Cerebellar cortex (tissue), 1 donor: ENCODE data around the gene RUVBL2.
A peak's percentile ranks its signal among the peaks of the same experiment; 100 is the strongest.

Source experiments
- DNase-seq: peaks from one replicate; pipeline ENCODE4 v3.0.0-alpha.2; 2015; ENCODE audit warnings: low spot score

Gene RUVBL2

DNA sequence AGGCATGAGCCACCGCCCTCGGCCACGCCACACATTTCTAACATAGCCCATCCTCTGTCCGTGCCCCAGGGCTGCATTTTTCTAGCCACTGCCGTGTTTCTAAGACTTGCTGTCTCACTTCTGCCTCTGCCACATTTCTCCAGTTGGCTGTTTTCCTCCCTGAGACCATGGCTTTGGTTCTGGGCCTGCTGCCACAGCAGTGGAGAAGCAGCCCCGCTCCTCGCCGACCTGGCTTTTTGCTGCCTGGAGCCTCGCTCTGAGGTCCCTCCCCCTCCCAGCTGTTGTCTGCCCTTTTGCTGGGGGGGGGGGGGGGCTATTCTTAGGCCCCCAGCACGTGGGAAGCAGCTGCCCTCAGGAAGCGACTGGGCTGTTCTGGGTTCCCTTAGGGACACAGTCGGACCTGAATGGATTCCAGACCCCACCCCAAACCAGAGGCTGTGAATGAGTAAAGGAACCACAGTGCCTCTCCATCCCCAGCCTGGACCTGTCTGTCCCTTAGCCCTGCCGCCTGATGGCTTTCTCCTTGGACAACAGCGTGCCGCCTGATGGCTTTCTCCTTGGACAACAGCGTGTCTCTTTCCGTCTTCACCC, 3.9 kb upstream of the RUVBL2 start:
- DNase-seq: peak; percentile 20

DNA sequence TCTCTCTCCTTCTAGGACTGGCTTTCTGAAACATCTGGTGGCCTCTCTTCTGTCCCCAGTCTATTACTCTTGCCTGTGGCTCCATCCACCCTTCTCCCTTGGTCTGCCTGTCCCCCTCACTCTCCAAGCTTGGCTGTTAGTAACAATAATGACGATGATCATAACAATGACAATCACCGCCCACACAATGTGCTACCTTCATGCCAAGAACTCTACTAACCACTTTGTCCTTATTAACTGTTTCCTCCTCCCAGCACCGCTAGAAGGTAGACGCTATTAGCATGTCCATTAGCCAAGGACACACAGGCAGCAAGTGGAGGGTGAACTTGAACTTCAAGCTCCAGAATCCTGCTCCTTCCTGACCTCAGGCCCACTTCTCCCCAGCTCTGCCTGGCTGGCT, 3.3 kb upstream of the RUVBL2 start:
- no peak for DNase-seq

DNA sequence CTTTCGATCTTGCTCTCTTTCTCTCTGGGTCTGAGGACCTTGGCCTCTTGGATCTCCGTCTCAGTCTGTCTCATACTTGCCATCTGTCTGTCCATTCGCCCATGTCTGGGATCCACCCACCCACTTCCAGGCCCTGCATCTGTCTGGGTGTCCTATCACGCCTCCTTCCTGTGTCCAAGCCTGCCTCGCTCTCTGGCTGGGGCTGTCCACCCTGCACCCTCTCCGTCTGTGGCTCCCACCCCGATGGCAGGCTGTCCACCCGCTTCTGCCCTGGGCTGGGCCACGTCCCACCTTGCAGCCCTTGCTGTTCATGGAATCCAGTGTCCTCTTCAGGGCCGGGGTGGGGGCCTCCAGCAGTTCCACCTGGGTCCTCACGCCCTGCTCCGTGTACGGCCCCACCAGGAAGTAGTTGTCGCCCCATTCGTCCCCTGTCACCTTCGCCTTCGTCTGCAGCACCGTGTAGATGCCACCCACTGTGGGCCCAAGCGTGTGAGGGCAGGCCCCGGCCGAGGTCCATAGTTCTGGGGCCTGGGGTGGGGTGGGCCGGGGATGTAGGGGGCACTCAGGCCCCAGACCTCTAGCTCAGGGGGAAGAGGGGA, 2.6 kb upstream of the RUVBL2 start:
- no peak for DNase-seq

DNA sequence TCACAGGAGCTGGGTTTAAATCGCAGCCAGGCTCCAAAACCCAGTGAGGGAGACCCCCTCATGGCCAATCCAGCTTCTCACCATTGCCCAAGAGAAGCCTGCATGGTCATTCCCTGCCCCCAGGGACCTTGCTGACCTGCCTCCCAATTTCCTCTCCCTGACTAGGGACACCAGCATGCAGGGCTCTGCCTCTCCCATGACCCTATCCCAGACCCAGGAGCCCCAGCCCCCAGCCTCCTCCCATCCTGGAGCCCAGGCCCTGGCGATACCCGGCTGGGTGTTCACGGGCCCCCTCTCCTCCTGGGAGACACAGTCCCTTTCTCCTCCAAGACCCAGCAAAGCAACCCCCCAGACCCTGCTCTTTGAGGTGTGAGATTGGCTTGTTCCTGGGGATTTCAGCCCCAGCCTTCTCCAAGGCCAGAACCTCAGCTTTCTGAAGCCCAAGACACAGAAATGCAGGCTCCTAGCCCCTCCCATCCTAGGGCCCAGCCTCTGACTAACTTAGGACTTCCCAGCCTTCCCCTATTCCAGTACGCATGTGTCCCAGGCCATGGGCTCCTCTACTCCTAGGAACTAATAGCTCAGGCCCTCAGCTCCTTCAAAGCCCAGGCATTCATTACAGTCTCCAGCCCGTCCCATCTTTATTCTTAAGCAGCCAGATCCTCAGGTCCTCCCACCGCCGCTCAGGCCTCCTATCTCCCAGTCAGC, 1.7 kb upstream of the RUVBL2 start:
- DNase-seq: peak; percentile 69

DNA sequence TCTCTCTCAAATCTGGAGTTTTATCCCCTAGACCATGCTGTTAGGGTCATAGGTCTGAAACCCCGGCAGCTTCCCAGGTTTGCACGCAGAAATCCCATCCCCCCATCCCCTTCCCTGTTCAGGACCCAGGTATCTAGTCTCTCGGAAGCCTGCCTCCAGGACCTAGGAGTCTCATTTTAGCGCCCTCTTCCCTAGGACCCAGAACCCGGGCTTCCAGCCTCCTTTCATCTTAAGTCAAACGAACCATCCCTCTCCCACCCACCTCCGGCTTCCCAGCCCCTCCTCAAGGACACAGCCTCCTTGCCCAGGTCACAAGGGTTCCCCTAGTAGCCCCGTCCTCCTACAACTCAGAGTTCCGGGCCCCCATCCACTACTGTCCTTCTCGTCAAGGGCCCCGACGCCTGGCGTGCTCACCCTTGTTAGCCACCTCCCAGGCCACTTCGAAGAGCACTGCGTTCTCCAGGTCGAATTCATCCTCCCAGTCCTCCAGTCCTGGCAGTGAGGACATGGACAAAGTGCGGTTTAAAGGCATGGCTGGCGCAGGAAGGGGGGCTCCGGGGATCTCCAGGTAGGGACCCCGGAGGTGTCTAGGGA, 1.0 kb upstream of the RUVBL2 start:
- peak; percentile 42 for DNase-seq

DNA sequence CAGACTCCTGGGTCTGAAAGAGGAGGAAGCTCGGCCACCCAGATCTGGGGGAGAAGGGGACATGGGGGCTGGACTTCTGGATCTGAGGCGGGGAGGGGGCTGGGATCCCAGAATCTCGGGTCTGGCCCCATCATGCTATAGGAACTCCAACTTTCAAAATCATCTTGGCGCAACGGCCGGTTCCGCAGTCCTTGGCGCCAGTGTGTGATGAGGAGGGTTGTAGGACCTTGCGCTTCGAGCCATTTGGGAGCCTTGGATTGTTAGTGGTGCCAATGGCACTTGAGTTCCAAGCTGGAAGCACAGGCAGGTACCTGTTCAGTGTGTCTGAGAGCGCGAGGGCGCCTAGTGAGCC, 324 bp downstream of the RUVBL2 start:
- DNase-seq: no peak

DNA sequence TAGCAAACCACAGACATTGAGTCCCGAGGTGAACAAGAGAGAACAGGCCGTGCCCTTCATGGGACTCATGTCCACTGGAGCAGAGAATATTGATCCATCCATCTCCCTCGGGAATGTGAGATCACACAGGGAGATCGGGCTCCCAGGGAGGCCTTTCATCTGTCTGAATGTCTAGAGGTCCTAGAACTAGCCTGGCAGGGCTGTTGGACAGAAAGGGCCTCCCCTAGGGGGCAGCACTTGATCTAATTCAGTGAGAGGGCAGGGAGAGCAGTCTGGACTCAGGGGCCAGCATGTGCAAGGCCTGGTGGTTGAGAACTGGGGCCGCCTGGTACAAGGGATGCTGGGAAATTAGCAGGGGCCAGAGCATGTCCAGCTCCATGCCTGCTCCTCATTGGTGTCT, 4.3 kb downstream of the RUVBL2 start:
- DNase-seq: peak; percentile 49

DNA sequence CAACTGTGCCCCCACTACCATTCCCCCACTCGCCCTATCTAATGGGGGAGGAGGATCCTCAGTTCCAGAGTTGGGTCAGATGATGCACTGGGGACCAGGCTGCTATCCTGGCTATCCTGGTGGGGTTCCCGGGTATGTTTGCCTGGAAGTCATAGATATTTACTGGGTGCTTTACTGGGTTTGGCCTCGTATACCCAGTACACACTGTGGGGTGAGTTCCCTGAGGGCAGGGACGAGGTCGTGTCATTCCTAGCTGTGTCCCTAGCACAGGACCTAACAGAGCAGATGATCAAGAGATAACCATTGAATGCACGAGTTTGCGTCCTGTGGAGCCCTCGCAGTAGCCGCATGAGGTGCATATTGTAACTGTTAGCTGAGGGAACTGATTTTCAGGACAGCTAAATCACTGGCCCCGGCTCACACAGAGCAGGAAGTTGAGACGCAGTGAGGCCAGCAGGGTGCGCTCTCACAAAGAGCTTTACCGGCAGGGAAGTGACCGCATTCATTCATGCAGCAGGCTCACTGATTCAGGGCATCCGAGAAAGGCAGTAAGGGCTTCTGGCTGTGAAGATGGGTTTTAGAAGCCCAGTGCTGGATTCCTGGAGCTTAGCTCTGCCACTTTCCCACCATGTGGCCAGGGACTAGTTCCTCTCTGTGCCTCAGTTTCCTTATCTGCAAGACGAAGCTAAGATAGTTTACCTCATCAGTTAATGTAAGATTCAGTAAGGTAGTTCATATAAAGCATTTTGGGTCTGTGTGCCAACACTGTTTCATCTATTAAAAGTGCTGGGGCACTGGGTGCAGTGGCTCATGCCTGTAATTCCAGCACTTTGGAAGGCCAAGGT, 6.0 kb downstream of the RUVBL2 start:
- peak; percentile 61 for DNase-seq

DNA sequence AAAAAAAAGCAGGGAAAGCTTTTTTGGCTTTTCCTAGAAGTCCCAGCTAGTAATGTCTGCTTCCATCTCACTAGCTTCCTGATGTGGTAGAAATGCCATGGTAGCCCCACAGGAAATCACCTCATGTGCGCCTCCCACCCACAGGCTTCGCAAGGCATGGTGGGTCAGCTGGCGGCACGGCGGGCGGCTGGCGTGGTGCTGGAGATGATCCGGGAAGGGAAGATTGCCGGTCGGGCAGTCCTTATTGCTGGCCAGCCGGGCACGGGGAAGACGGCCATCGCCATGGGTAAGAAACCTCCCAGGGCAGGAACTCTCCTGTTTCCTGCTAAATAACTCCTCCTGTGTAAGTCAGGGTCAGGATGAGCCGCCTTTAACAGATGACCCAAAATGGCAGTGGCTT, 10.4 kb downstream of the RUVBL2 start:
- no peak for DNase-seq

DNA sequence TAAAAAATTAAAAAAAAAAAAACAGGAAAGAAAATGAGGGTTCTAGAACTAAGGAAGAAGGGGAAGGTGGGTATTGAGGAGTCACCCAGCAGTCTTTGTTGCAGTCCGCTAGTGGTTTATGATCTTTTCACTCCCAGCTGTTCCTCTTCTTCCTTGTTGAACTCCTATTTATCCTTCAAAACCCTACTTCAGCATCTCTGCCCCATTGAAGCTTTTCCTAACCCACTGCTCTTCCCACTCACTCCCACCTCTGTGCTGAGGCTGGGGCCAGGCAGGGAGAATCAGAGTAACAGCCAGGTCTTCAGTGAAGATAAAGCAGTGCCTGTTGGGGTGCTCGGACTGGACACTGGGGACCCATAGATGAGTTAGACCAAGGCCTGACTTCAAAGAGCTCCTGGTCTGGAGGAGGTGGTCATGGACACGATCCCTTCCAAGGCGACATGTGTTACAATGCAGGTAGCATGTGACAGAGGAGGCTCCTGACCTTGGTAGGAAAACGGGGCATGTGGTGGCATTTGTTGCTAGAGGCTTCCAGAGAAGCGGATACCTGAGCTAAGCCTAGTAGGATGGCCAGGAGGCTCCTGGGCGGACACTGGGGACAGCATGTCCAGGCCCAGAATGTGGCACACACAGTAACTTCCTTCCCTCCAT, 11.4 kb downstream of the RUVBL2 start:
- no peak for DNase-seq

DNA sequence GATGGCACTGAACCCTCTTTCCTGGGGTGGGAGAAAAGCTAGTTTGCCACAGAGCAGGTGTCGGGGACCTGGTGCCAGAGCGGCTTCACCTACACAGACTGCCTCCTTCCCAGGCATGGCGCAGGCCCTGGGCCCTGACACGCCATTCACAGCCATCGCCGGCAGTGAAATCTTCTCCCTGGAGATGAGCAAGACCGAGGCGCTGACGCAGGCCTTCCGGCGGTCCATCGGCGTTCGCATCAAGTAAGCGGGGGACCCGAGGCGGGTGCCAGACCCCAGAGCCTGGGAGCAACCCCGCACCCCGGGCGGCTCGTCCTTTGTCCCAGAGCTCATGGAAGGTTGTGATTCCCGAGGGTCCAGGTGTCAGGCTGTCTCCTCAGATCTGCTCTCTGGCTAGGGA, 13.2 kb downstream of the RUVBL2 start:
- DNase-seq: no peak

DNA sequence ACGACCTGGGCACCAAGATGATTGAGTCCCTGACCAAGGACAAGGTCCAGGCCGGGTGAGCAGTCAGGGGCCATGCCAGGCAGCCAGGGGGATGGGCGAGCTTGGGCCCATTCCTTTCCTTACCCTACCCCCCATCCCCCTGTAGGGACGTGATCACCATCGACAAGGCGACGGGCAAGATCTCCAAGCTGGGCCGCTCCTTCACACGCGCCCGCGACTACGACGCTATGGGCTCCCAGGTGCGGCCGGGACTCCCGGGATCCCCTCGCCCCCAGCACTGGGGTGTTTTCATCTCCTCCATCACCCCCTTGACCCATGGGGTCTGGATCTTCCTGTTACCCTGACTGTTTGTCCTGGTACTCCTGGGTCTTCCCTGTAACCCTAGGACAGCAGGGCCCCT, 16.1 kb downstream of the RUVBL2 start:
- DNase-seq: no peak

DNA sequence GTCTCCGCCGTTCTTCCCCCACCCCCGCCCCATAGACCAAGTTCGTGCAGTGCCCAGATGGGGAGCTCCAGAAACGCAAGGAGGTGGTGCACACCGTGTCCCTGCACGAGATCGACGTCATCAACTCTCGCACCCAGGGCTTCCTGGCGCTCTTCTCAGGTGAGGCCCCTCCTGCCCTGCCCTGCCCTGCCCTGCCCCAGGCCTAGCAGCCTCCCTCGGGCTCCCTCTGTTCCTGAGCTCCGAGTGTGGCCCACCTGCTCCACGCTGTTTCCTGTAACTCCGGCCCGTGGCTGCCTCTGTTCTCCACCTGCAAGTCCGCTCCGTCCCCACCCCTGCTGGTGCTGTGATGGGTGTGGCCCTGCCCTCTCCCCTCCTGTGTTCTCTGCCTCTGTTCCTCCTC, 16.8 kb downstream of the RUVBL2 start:
- DNase-seq: no peak

DNA sequence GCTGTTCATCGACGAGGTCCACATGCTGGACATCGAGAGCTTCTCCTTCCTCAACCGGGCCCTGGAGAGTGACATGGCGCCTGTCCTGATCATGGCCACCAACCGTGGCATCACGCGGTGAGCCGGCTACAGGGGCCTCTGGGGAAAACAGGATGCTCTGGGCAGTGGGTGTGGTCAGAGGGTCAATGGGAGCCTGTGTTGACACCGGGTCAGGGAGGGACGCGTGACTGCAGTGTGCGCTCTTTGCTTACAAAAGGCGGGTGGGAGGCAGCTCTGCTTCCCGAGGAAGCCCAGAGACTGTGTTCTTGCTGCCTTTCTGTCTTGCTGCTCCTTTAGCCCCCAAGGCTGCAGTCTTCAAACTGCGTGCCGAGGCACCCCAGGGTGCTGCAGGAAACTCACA, 17.5 kb downstream of the RUVBL2 start:
- no peak for DNase-seq

DNA sequence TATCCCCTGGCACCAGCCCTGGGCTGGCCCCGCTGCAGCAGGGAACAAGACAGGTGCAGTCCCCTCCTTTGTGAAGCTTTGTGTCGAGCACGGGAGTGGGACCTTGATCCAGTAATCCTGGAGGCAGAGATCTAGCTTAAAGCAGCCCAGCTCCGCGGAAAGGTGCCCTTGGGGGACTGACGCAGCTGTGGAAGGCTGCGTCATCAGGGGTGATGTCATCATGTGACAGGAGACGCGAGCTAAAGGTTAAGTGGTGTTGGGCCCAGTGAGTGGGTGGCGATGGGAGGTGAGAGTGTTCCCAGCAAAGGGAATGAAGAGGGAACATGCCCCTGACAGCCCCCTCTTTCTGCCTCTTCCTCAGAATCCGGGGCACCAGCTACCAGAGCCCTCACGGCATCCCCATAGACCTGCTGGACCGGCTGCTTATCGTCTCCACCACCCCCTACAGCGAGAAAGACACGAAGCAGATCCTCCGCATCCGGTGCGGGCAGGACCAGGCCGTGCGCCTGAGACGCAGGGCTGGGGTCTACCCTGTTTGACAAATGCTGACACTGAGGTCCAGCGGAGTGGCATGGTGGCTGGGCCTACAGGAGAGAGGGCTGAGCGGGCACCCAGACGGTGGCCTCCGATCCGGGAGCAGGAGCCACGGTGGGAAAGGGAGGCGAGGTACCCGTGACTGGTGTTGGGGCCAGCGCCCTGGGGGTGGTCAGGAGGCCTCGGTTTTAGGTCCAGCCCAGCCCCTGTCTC, 20.6 kb downstream of the RUVBL2 start:
- no peak for DNase-seq

DNA sequence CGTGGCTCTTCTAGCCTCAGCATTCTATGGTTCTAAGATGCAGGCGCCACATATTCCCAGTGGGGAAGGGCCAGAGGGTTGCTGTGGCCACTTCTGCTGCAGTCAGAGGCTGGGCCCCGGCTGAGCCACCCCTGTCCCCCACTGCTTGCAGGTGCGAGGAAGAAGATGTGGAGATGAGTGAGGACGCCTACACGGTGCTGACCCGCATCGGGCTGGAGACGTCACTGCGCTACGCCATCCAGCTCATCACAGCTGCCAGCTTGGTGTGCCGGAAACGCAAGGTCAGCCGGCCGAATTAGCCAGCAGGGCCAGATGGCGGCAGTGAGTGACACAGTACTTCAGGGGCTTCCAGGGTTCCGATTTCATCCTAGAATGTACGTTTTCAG, 21.2 kb downstream of the RUVBL2 start:
- no peak for DNase-seq

DNA sequence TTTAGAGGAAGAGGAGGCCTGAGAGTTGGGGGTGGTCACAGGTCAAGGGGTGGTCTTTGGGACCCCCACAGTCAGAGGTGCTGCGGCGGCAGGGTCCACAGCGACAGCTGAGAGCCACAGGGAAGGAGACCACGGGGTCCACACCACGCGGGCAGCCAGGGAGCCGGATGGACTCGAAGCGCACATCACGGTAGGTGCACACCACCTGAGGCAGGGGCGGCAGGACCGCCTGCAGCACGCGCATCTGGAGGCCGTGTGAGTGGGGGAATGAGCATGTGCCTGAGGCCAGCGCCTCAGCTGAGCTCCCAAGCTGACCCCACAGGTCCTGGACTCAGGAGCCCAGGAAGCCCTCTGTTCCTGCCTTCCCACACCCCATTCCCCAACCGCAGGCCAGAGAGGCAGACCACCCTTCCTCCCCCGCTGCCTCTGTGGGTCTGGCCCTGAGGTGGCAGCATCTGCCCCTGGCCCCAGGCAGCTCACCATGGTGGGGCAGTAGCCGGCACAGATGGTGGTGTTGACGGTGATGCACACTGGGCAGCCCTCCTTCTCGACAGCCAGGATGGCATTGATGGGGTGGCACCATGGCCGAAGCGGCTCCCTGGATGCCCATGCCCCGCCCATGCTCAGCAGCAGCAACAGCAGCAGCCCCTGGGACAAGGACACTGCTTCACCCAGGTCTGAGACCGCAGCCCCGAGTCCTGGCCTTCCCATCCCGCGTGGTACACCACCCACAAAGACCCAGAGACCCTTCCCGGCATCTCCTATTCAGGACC, 22.6 kb downstream of the RUVBL2 start:
- DNase-seq: no peak

DNA sequence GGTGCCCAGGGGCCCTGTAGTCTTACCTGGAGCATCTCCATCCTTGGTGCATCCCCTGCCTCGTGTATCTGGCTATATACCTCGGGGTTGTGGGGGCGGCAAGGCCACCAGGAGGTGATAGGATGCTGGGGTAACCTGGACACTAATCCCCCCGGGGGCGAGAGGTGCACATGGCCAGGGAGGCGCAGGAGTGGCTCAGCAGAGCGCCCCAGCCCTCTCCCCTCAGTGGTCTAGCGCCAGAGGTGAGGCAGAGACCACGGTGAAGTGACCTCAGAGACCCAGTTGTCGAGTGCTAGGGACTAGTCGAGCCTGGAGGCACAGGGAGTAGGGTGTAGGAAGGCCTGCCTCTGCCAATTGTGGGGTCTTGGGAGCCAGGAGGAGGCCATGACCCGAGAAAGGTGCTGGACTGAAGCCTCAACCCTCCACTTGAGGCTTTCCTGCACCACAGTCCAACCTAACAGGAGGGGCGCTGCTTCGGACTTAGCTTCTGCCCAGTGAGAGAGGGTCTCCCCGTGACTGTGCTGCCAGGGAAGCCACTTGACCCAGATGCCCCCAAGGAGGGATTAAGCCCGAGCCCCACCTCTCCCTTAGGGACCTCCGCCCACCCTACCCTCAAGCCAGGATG, 23.5 kb downstream of the RUVBL2 start, which contains the start of gene LHB:
TSS of gene LHB (minus strand) at position 51 of the 625 bp plus-strand sequence. CDS start at position 41, 10 bp downstream.
- DNase-seq: no peak

DNA sequence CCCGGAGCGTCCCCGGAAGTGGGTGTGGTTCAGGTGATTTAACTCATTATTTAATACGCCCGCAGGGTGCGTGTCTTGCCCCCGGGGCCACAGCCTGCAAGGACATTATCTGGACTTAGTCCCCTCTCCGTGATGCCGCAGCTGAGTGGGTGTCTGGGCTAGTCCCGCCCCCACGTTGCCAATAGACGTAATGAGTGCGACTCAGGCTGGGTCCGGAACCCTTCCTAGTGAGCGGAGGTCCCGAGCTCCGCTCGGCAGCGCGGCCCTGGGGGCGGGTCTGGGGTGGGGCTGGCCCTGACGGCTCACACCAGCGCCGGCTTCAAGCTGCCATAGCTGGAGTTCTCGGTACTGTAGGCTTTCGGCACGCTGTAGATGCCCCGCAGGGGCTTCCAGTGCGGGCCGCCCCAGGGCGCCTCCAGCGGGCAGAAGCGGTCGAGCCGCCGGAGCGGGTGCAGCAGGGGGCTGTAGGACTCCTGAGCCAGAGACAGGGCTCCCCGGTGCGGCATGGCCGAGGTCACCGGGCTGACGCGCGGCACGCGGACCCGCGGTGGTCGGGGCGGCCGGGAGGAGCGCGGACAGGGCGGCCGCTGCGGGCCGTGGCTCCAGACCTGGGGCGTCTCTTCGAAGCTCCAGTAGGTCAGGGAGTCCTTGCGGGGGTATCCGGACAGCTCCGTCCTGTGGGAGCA, 24.1 kb downstream of the RUVBL2 start:
- DNase-seq: peak; percentile 43
